K562 (cell line): ENCODE results near the gene SLC35G1. TPM values are rescaled to one million over a fixed set of nuclear protein-coding genes. Genes with fewer than 3 reads are reported as not detected.

Source experiments
- ATAC-seq: fragments of 200-7000 bp; cut with Tn5 transposase; 3 replicates; pipeline ENCODE4 v1.9.1; 2020; ENCODE audit warnings: moderate library complexity
- BruUV-seq: library from RNA; stranded (reverse); fragments of 400-500 nt; replicated peaks from 2 replicates; lab custom pipeline; 2021; lab: Mats Ljungman, UMichigan
- CTCF ChIA-PET: fragments of 300-600 bp; formaldehyde crosslinking; extraction: SDS; loops from one replicate; lab custom pipeline; 2021; ENCODE audit warnings: low intra/inter-chr PET ratio; lab: Yijun Ruan, JAX
- POLR2A ChIA-PET: fragments of 300-600, 350-650 bp; sonication (Branson Sonifier 250); formaldehyde crosslinking; extraction: SDS; loops from one replicate; lab custom pipeline; 2021; ENCODE audit warnings: antibody characterized with exemption, inconsistent platforms; lab: Yijun Ruan, JAX
- DNase-seq, 4 experiments: peaks; one replicate each; pipeline versions ENCODE4 v3.0.0 to v3.0.0-alpha.2; 2011 to 2018; ENCODE audit warnings: low spot score in 3 of 4, mixed read lengths in 3 of 4; ENCODE audit errors: extremely low read depth in 1 of 4
- FAIRE-seq: peaks from 2 replicates; lab custom pipeline; 2011; peaks lifted over from hg19 to GRCh38; lab: Jason Lieb, UNC
- H2AFZ ChIP-seq: 2 replicates; pipeline ENCODE4 v1.6.0; 2011; ENCODE audit warnings: low read depth, low read length, control low read depth, inconsistent platforms
- H3K27ac ChIP-seq: fragments of 200-600 bp; 3 replicates; pipeline ENCODE4 v1.8.0; 2011; ENCODE audit warnings: low read depth, mild to moderate bottlenecking, control low read depth, inconsistent platforms, low read length, moderate library complexity, mixed read lengths; ENCODE audit errors: extremely low read depth
- H3K27me3 ChIP-seq, 2 experiments: fragments of 300-600 bp in 1 of 2; 2 replicates in 1 of 2; 3 replicates in 1 of 2; pipeline versions ENCODE4 v1.6.0 to v1.8.0; 2011; ENCODE audit warnings: inconsistent platforms in 2 of 2, low read length in 2 of 2, mild to moderate bottlenecking in 1 of 2, mixed read lengths in 1 of 2, moderate library complexity in 1 of 2; ENCODE audit not compliant: control insufficient read depth in 2 of 2, insufficient read depth in 2 of 2
- H3K36me3 ChIP-seq: fragments of 300-600 bp; 3 replicates; pipeline ENCODE4 v1.8.0; 2011; ENCODE audit warnings: mild to moderate bottlenecking, low read length, inconsistent platforms; ENCODE audit not compliant: control insufficient read depth, insufficient read depth
- H3K4me1 ChIP-seq, 2 experiments: fragments of 200-600 bp in 1 of 2; replicated peaks in 1 of 2; 2 replicates in 1 of 2; 3 replicates in 1 of 2; pipeline versions ENCODE4 v1.5.1 to v1.8.0; 2011; ENCODE audit warnings: inconsistent platforms in 2 of 2, low read length in 2 of 2, mild to moderate bottlenecking in 1 of 2, mixed read lengths in 1 of 2, moderate library complexity in 1 of 2; ENCODE audit not compliant: control insufficient read depth in 2 of 2, insufficient read depth in 2 of 2
- H3K4me2 ChIP-seq: 2 replicates; pipeline ENCODE4 v1.6.1; 2011; ENCODE audit warnings: low read length, control low read depth, inconsistent platforms, mixed read lengths; ENCODE audit not compliant: insufficient read depth
- H3K4me3 ChIP-seq: fragments of 200-600 bp; sonication (generic), shearing (Covaris generic); 2 replicates; pipeline ENCODE4 v1.5.1; 2016; ENCODE audit warnings: control low read depth, inconsistent platforms
- H3K79me2 ChIP-seq: fragments of 200-600 bp; 3 replicates; pipeline ENCODE4 v1.8.0; 2011; ENCODE audit warnings: low read length, inconsistent platforms; ENCODE audit not compliant: control insufficient read depth, insufficient read depth
- H3K9ac ChIP-seq, 2 experiments: 2 replicates each; pipeline versions ENCODE4 v1.6.0 to v1.6.1; 2011; ENCODE audit warnings: low read depth in 2 of 2, low read length in 2 of 2, control low read depth in 1 of 2, inconsistent platforms in 1 of 2, mild to moderate bottlenecking in 1 of 2, mixed read lengths in 1 of 2; ENCODE audit not compliant: insufficient read depth in 1 of 2
- H3K9me1 ChIP-seq: one replicate; pipeline ENCODE4 v1.6.0; 2011; ENCODE audit warnings: inconsistent platforms, mild to moderate bottlenecking, low read length, moderate library complexity; ENCODE audit not compliant: control insufficient read depth, insufficient read depth
- H3K9me3 ChIP-seq: replicated peaks from 2 replicates; pipeline ENCODE4 v1.5.1; 2011; ENCODE audit warnings: low read depth, low read length, inconsistent platforms; ENCODE audit not compliant: control insufficient read depth, insufficient read depth
- H4K20me1 ChIP-seq: replicated peaks from 2 replicates; pipeline ENCODE4 v1.6.1; 2011; ENCODE audit warnings: low read length, inconsistent platforms, mixed read lengths; ENCODE audit not compliant: control insufficient read depth, insufficient read depth
- MCM3 ChIP-seq: fragments of 450-650 bp; IDR thresholded peaks from 2 replicates; pipeline ENCODE4 v1.6.1; 2016
- SIN3A ChIP-seq, 2 experiments: fragments of 150-350 bp in 1 of 2; IDR thresholded peaks; 2 replicates each; pipeline ENCODE4 v1.6.1; 2011 to 2016; ENCODE audit warnings: borderline replicate concordance in 2 of 2, low read depth in 2 of 2, low read length in 2 of 2, mild to moderate bottlenecking in 2 of 2, moderate library complexity in 2 of 2; ENCODE audit not compliant: control insufficient read depth in 1 of 2
- ZFP36 ChIP-seq: fragments of 150-350 bp; IDR thresholded peaks from 2 replicates; pipeline ENCODE4 v1.6.1; 2018; ENCODE audit warnings: low read length, low read depth; ENCODE audit not compliant: partially characterized antibody
- WGBS: fragments of 100-300 bp; shearing (Covaris generic); methylation state at CpG from one replicate; pipeline ENCODE4 v1.1.6; 2016; ENCODE audit warnings: low coverage, mixed read lengths; ENCODE audit not compliant: insufficient coverage; ENCODE audit errors: missing lambda C conversion rate; 5-methylcytosine and 5-hydroxymethylcytosine counted together
- in situ Hi-C: fragments of 300-500 bp; cut with MboI; formaldehyde crosslinking; loops from 4 replicates; pipeline ENCODE4 v1.15.0; 2018; ENCODE audit warnings: inconsistent platforms, mixed read lengths
- intact Hi-C: fragments of 100-400 bp; cut with micrococcal nuclease; formaldehyde crosslinking; loops from 2 replicates; pipeline ENCODE4 v1.14.2; 2022
- polyA plus RNA-seq, 8 experiments: library from polyadenylated mRNA; depleted of rRNA in 4 of 8; stranded (reverse) in 5 of 8; unstranded in 3 of 8; fragments of >200 nt; fragmentation: Nextera tagmentation in 2 of 8; fragmentation: Illumina TruSeq in 1 of 8; extraction: Ambion mirVana in 2 of 8; extraction: Trizol in 1 of 8; gene quantifications; 2 replicates each; pipeline versions ENCODE4 v1.2.1 to v1.2.3, GENCODE V29; 2011 to 2014; ENCODE audit warnings: inconsistent platforms in 1 of 8, missing spikeins in 1 of 8
- total RNA-seq, 7 experiments: library from RNA; depleted of rRNA in 6 of 7; stranded (reverse); fragments of >200 nt in 6 of 7; fragmentation: Illumina TruSeq in 2 of 7; extraction: Trizol in 2 of 7; gene quantifications; 2 replicates each; pipeline versions ENCODE4 v1.2.1 to v1.2.3, GENCODE V29; 2011 to 2021; ENCODE audit warnings: low replicate concordance in 1 of 7
- TF ChIP-seq, protein P1 (sequence below): fragments of 450-650 bp; conservative IDR thresholded peaks from 2 replicates; pipeline ENCODE4 v1.6.1; 2016; ENCODE audit warnings: missing genetic modification characterization, low read depth, mild to moderate bottlenecking, control low read depth, missing compliant biosample characterization

SLC35G1 gene
- total and polyA plus RNA-seq, 9 of the 15 experiments (the other 6 are each of a cell fraction or from before 2014, with no cell fraction given): 0.76 to 8.5 (median 4.9) TPM

DNA sequence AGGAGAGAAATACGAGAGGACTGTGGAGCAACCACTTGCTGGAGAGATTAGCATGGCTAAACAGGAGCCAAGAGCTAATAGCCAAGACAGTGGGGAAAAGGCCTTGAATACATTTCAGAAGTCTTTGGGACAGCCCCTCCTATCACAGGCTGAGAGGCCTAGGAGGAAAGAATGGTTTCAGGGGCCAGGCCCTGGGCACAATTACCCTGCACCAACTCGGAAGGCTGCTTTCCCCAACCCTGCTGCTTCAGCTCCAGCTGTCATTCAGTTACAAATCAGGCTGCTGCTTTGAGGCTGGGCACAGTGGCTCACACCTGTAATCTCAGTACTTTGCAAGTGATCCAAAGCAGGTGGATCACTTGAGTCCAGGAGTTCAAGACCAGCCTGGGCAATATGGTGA is 32.0 kb upstream of the SLC35G1 start:
- in situ Hi-C loops: no loop called here
- no peaks in the 10 kb centered on the region; a peak in 1 of 5 replicates for H3K27me3 ChIP-seq
- H3K9me3 ChIP-seq: no peaks in the 10 kb centered on the region
- no peak for FAIRE-seq
- no peak overlapping the region for H3K4me2 ChIP-seq
- no peak overlapping the region for H3K27ac ChIP-seq
- CTCF ChIA-PET: no interaction called here
- H3K4me3 ChIP-seq: no peak overlapping the region
- no peaks in the 10 kb centered on the region for H3K9me1 ChIP-seq
- ATAC-seq: no peak
- BruUV-seq: no TSS peak
- H3K4me1 ChIP-seq: no peaks in the 10 kb centered on the region
- POLR2A ChIA-PET: no interaction called here
- H3K79me2 ChIP-seq: no peaks in the 10 kb centered on the region
- no peaks in the 10 kb centered on the region for H4K20me1 ChIP-seq
- H2AFZ ChIP-seq: no peak overlapping the region
- DNase-seq: no peak
- WGBS: 0% methylated on average over 1 of the region's 2 CpGs
- no peak overlapping the region for H3K9ac ChIP-seq
- TF ChIP-seq, protein P1, sequence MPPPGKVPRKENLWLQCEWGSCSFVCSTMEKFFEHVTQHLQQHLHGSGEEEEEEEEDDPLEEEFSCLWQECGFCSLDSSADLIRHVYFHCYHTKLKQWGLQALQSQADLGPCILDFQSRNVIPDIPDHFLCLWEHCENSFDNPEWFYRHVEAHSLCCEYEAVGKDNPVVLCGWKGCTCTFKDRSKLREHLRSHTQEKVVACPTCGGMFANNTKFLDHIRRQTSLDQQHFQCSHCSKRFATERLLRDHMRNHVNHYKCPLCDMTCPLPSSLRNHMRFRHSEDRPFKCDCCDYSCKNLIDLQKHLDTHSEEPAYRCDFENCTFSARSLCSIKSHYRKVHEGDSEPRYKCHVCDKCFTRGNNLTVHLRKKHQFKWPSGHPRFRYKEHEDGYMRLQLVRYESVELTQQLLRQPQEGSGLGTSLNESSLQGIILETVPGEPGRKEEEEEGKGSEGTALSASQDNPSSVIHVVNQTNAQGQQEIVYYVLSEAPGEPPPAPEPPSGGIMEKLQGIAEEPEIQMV (tag): no peak
- TF ChIP-seq MCM3 (no peak), ZFP36 (peak; percentile 36), SIN3A (IDR thresholded peaks at IDR 0.05; ENCODE audit: borderline replicate concordance in 2 of 2, control insufficient read depth in 1 of 2, low read depth in 2 of 2, low read length in 2 of 2) (no peak)
- intact Hi-C loops: no loop called here
- H3K36me3 ChIP-seq: no peaks in the 10 kb centered on the region
